ENCODE data around the gene HVCN1.

The HVCN1 gene

DNA sequence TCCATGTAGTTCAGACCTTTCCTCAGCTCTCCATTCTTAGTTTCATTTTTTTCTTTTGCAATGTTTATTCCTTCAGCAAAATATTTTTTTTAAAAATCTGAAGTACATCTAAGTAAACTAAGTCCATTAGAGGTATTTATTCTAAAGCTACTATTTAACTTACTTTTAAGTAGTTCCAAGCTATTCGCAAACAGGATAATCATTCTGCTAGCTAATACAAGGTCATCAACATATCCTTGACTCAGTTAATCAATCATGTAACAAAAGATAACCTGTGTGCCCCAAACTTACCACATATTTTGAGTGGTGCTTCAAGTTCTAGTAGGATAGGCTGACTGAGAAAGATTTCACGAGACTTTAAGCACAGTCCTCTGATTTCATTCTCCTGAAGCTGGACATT is 42.6 kb upstream of the HVCN1 start:
- Histone ChIP-seq H2AFZ (ENCODE audit: low read length) (no peak overlapping the region), H3K9me3 (ENCODE audit: insufficient read depth, low read depth, low read length) (no peaks in the 10 kb centered on the region), H3K27me3 (ENCODE audit: insufficient read depth, low read length, poor library complexity, severe bottlenecking) (no peaks in the 10 kb centered on the region), H3K36me3 (ENCODE audit: insufficient read depth, low read length) (peaks cover 75% of the 10 kb centered on the region), H3K9ac (ENCODE audit: low read depth, low read length, poor library complexity, severe bottlenecking) (no peak overlapping the region), H3K4me3 (ENCODE audit: low read length, poor library complexity, severe bottlenecking) (peak overlapping the region; percentile 51), H3K4me2 (ENCODE audit: low read depth, low read length, poor library complexity, severe bottlenecking) (peak overlapping the region; percentile 82), H4K20me1 (ENCODE audit: insufficient read depth, low read length, poor library complexity, severe bottlenecking) (peaks cover 97% of the 10 kb centered on the region), H3K9me2 (replicated peaks; ENCODE audit: low read depth, low read length) (no peaks in the 10 kb centered on the region), H3K79me2 (ENCODE audit: insufficient read depth, low read length) (peaks cover 100% of the 10 kb centered on the region), H3K4me1 (ENCODE audit: insufficient read depth, low read length, poor library complexity, severe bottlenecking) (peaks cover 50% of the 10 kb centered on the region), H3F3A (ENCODE audit: low read depth) (no peaks in the 10 kb centered on the region)
- TF ChIP-seq, protein P1, sequence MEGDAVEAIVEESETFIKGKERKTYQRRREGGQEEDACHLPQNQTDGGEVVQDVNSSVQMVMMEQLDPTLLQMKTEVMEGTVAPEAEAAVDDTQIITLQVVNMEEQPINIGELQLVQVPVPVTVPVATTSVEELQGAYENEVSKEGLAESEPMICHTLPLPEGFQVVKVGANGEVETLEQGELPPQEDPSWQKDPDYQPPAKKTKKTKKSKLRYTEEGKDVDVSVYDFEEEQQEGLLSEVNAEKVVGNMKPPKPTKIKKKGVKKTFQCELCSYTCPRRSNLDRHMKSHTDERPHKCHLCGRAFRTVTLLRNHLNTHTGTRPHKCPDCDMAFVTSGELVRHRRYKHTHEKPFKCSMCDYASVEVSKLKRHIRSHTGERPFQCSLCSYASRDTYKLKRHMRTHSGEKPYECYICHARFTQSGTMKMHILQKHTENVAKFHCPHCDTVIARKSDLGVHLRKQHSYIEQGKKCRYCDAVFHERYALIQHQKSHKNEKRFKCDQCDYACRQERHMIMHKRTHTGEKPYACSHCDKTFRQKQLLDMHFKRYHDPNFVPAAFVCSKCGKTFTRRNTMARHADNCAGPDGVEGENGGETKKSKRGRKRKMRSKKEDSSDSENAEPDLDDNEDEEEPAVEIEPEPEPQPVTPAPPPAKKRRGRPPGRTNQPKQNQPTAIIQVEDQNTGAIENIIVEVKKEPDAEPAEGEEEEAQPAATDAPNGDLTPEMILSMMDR (conservative IDR thresholded peaks at IDR 0.05; ENCODE audit: low read length): no peak
- no peak for TF ChIP-seq EZH2phosphoT487 (IDR thresholded peaks at IDR 0.05; ENCODE audit: borderline replicate concordance)

DNA sequence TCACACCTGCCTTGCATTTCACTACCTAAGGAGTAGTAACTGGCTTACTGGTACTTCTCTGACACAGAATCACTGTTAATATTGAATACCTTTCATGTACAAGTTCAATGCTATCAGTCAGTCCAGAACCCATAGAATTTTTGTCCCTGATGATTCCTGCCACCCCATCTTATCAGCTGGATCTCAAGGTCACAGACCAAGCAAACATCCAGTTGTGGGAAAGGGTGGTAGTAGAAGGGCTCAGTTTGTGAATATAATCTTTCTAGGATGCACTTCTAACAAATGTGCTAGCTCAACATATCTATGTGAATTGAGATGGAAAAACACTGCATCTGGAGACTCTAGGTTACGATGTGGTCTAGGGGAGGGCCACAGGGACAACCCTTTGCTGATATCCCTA is 39.7 kb upstream of the HVCN1 start:
- TF ChIP-seq, protein P1 (conservative IDR thresholded peaks at IDR 0.05; ENCODE audit: low read length): no peak
- no peak for TF ChIP-seq EZH2phosphoT487 (IDR thresholded peaks at IDR 0.05; ENCODE audit: borderline replicate concordance)
- H3K9me2 ChIP-seq (replicated peaks; ENCODE audit: low read depth, low read length): no peaks in the 10 kb centered on the region
- no peak overlapping the region for H3K4me3 ChIP-seq (ENCODE audit: low read length, poor library complexity, severe bottlenecking)
- peaks cover 88% of the 10 kb centered on the region for H3K36me3 ChIP-seq (ENCODE audit: insufficient read depth, low read length)
- no peaks in the 10 kb centered on the region for H3K27me3 ChIP-seq (ENCODE audit: insufficient read depth, low read length, poor library complexity, severe bottlenecking)
- H4K20me1 ChIP-seq (ENCODE audit: insufficient read depth, low read length, poor library complexity, severe bottlenecking): peaks cover 93% of the 10 kb centered on the region
- no peak overlapping the region for H3K9ac ChIP-seq (ENCODE audit: low read depth, low read length, poor library complexity, severe bottlenecking)
- no peaks in the 10 kb centered on the region for H3K9me3 ChIP-seq (ENCODE audit: insufficient read depth, low read depth, low read length)
- no peak overlapping the region for H3K4me2 ChIP-seq (ENCODE audit: low read depth, low read length, poor library complexity, severe bottlenecking)
- H3K79me2 ChIP-seq (ENCODE audit: insufficient read depth, low read length): peaks cover 96% of the 10 kb centered on the region
- no peaks in the 10 kb centered on the region for H3F3A ChIP-seq (ENCODE audit: low read depth)
- H3K4me1 ChIP-seq (ENCODE audit: insufficient read depth, low read length, poor library complexity, severe bottlenecking): peaks cover 34% of the 10 kb centered on the region
- no peak overlapping the region for H2AFZ ChIP-seq (ENCODE audit: low read length)

DNA sequence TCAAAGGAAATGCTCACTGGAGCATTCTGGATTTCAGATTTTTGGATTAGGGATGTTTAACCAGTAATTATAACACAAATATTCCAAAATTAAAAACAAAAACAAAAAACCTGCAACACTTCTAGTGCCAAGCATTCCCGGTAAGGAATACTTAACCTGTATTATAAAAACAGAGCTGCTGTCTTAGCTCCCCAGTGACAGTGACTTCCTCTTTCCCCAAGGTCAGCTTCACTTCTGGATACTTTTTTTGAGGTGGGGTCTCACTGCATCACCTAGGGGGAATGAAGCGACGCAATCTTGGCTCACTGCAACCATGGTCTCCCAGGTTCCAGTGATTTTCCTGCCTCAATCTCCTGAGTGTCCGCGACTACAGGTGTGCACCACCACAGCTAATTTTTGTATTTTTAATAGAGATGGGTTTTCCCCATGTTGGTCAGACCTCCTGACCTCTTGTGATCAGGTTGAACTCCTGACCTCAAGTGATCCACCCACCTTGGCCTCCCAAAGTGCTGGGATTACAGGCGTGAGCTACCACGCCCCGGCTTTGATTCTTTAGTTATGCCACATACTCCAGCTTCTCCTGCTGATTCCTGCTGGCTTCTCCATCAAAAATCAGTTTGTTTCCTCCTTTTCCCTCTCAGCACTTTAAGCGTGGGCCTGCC is 37.9 kb upstream of the HVCN1 start:
- Histone ChIP-seq H3K36me3 (ENCODE audit: insufficient read depth, low read length) (peaks cover 97% of the 10 kb centered on the region), H3K79me2 (ENCODE audit: insufficient read depth, low read length) (peaks cover 87% of the 10 kb centered on the region), H3F3A (ENCODE audit: low read depth) (no peaks in the 10 kb centered on the region), H3K9me2 (replicated peaks; ENCODE audit: low read depth, low read length) (no peaks in the 10 kb centered on the region), H3K4me3 (ENCODE audit: low read length, poor library complexity, severe bottlenecking) (no peak overlapping the region), H2AFZ (ENCODE audit: low read length) (no peak overlapping the region), H3K4me1 (ENCODE audit: insufficient read depth, low read length, poor library complexity, severe bottlenecking) (peaks cover 17% of the 10 kb centered on the region), H3K27me3 (ENCODE audit: insufficient read depth, low read length, poor library complexity, severe bottlenecking) (no peaks in the 10 kb centered on the region), H3K4me2 (ENCODE audit: low read depth, low read length, poor library complexity, severe bottlenecking) (no peak overlapping the region), H3K9me3 (ENCODE audit: insufficient read depth, low read depth, low read length) (no peaks in the 10 kb centered on the region), H3K9ac (ENCODE audit: low read depth, low read length, poor library complexity, severe bottlenecking) (no peak overlapping the region), H4K20me1 (ENCODE audit: insufficient read depth, low read length, poor library complexity, severe bottlenecking) (peaks cover 87% of the 10 kb centered on the region)
- TF ChIP-seq EZH2phosphoT487 (IDR thresholded peaks at IDR 0.05; ENCODE audit: borderline replicate concordance): no peak
- TF ChIP-seq, protein P1 (conservative IDR thresholded peaks at IDR 0.05; ENCODE audit: low read length): no peak
